ENCODE measurements around the gene UBN2.

UBN2 gene

GRCh38 chr7:139355320-139355719 is 124.3 kb downstream of the UBN2 start:
- DNase-seq (ENCODE audit: low spot score) = no peak

Measured in iPS-NIHi11 (cell line).